ENCODE data around the gene GNAT2.

- TF ChIP-seq CTCF (IDR thresholded peaks at IDR 0.05) (peak; percentile 89 to 100 (median 92)), POLR2A (IDR thresholded peaks at IDR 0.05; ENCODE audit: low read depth) (no peak), EP300 (IDR thresholded peaks at IDR 0.05) (no peak), POLR2AphosphoS5 (IDR thresholded peaks at IDR 0.05) (peak in 1 of 2 donors; percentile 33)
Measured at GRCh38 chr1:109640285-109640865, 21.0 kb upstream of the GNAT2 start.
